Muscle layer of colon (tissue), 2 donors: ENCODE data around the gene DCUN1D1.

ENCODE experiments used
- H3K27ac ChIP-seq: one replicate; pipeline ENCODE4 v1.7.0; 2013; ENCODE audit warnings: low read depth, mild to moderate bottlenecking, low read length, moderate library complexity
- H3K27me3 ChIP-seq, 2 donors: one replicate each; pipeline ENCODE4 v1.7.0; 2013; ENCODE audit warnings: low read length in 2 of 2, mild to moderate bottlenecking in 2 of 2; ENCODE audit not compliant: insufficient read depth in 2 of 2, control insufficient read depth in 1 of 2
- H3K36me3 ChIP-seq: one replicate; pipeline ENCODE4 v1.7.0; 2013; ENCODE audit warnings: mild to moderate bottlenecking, low read length; ENCODE audit not compliant: insufficient read depth
- H3K4me1 ChIP-seq: one replicate; pipeline ENCODE4 v1.7.0; 2013; ENCODE audit warnings: mild to moderate bottlenecking, low read length; ENCODE audit not compliant: insufficient read depth
- H3K4me3 ChIP-seq, 2 donors: one replicate each; pipeline ENCODE4 v1.7.0; 2013; ENCODE audit warnings: low read length in 2 of 2, low read depth in 1 of 2, mild to moderate bottlenecking in 1 of 2, moderate library complexity in 1 of 2
- H3K9ac ChIP-seq: one replicate; pipeline ENCODE4 v1.7.0; 2013; ENCODE audit warnings: low read length
- H3K9me3 ChIP-seq: one replicate; pipeline ENCODE4 v1.7.0; 2013; ENCODE audit warnings: mild to moderate bottlenecking, low read length
- donor health status: abdominal sarcoma.
- donor health status: Adenocarcinoma of cecum.

DCUN1D1 gene

DNA sequence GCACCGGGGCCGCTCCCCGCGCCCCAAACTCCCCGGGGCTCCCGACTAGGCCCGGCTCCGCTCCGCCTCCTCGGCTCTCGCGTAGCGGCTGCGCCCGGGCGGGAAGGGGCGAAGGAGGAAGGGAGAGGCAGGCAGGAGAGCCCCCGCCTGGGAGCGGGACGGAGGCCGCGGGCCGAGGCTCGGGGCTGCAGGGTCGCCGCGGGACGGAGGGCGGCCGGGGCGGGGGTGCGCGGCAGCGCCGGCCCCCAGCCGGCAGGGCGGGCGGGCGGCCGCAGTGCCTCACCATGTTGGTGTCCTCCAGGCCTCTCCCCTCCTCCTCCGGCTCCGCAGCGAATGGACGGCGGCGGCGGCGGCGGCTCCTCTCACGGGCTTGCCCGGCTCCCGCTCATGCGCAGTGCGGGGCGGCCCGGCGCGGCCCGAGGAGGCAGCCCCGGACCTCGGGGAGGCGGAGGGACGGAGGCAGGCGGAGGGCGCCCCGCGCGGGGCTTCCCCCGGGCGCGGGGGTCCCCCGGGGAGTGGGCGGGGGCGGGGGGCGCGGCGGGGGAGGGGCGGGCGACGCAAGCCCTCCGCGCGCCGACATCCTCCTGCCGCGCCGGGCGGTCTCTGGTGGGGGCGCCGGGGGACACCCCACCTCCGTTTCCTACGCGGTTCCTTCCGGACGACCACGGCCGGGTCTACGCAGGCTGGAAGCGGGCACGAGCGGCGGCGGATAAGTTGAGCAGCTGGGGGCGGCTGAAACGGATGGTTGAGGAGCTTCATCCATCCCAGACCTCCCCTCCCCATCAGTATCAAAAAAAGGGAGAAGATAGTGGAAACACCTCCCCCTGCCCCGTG, at the start of gene DCUN1D1:
TSS of gene DCUN1D1 (minus strand) at position 335 of the 834 bp plus-strand sequence. CDS start at position 286, 49 bp downstream.
- Histone ChIP-seq H3K4me3 (peak within 1 kb of the TSS; percentile 37 to 77), H3K9me3 (no peaks in the 10 kb centered on the region), H3K4me1 (peaks cover 19% of the 10 kb centered on the region), H3K27ac (peak within 1 kb of the TSS; percentile 78), H3K27me3 (no peaks in the 10 kb centered on the region), H3K36me3 (no peaks in the 10 kb centered on the region), H3K9ac (peak within 1 kb of the TSS; percentile 84)

DNA sequence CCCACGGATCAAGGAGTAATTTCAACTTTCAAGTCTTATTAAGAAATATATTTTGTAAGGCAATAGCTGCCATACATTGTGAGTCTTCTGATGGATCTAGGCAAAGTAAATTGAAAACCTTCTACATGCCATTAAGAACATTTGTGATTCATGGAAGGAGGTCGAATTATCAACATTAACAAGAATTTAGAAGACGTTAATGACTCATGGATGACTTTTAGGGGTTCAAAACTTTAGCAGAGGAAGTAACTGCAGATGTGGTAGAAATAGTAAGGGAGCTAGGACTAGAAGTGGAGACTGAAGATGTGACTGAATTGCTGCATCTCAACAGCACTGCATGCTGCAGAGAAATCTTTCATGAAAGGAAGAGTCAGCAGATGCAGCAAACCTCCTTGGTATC, 48.1 kb upstream of the DCUN1D1 start:
- H3K36me3 ChIP-seq = peaks cover 15% of the 10 kb centered on the region
- H3K27me3 ChIP-seq = no peaks in the 10 kb centered on the region
- no peak overlapping the region for H3K27ac ChIP-seq
- no peak overlapping the region for H3K4me3 ChIP-seq
- H3K9ac ChIP-seq = no peak overlapping the region
- no peaks in the 10 kb centered on the region for H3K9me3 ChIP-seq
- H3K4me1 ChIP-seq = no peaks in the 10 kb centered on the region

DNA sequence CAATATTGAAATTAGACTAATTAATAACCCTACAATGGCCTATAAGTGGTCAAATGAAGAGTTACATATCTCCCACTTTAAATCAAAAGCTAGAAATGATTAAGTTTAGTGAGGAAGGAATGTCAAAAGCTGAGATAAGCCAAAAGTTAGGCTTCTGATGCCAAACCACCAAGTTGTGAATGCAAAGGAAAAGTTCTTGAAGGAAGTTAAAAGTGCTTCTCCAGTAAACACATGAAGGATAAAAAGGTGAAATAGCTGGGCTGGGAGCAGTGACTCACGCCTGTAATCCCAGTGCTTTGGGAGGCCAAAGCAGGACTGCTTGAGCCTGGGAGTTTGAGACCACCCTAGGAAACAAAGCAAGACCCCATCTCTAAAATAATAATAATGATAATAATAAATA, 46.9 kb upstream of the DCUN1D1 start:
- H3K4me1 ChIP-seq = no peaks in the 10 kb centered on the region
- no peaks in the 10 kb centered on the region for H3K27me3 ChIP-seq
- H3K36me3 ChIP-seq = peaks cover 16% of the 10 kb centered on the region

DNA sequence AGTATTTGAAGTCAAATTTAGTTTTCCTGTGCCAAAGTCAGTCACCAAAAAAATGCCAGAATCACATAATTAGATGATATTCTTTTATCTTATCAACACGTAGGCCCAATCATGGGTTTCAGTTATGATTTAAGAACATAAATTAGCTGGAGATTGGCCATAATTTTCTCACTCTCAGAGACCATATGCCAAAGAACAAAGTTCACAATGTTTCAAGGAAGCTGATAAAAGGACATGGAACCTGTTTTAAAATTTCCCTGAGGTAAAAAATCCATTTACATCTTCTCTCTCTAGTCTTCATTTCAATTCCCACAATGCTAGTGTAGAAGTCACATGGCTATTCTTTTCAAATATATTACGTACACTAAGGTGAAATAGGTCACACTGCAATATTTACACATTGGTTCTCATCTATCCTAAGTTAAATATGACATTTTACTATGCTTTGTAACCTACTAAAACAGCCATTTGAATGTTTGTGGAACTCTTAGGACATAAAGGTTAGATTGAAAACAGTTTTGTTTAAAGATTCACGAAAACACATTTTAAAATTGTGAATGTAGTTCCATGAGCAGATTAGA, 42.7 kb upstream of the DCUN1D1 start:
- no peaks in the 10 kb centered on the region for H3K27me3 ChIP-seq
- no peaks in the 10 kb centered on the region for H3K9me3 ChIP-seq
- no peak overlapping the region for H3K4me3 ChIP-seq
- no peaks in the 10 kb centered on the region for H3K4me1 ChIP-seq
- peaks cover 45% of the 10 kb centered on the region for H3K36me3 ChIP-seq
- no peak overlapping the region for H3K9ac ChIP-seq
- H3K27ac ChIP-seq = no peak overlapping the region

More for the DNA sequence above, 46.9 kb upstream of the DCUN1D1 start:
- Histone ChIP-seq H3K9ac (no peak overlapping the region), H3K9me3 (no peaks in the 10 kb centered on the region), H3K4me3 (no peak overlapping the region), H3K27ac (no peak overlapping the region)

DNA sequence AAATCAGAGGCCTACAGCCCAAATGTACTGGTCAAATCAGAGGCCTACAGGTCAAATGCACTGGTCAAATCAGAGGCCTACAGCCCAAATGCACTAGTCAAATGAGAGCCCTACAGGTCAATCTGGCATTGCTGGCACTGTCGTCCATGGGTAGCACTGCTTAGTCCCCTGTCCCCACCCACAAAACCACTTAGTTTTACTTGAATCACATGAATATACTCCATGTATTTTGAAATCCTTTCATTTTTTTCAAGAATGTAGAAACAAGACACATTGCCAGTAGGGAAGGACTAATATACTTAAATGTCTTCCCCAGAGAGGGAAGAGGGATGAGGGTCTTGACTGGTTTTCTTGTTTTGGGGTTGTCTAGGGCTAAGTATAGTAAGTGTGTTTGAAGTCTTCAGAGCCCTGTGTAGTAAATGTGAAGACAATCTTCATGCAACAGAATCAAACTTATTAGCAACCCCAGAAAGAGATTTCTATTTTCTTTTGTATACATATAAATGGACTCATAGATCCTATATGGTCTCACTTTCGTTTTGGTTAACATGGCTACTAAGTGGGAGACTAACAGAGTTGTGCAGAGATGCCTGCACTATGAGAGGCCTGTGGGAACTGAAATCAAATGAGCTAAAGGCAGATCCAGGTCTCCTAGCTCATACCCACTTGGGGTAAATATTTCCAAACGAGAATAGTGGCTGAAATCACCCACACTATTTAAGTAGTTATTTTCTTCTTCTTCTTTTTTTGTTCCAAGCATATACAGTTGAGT, 38.3 kb upstream of the DCUN1D1 start:
- peaks cover 32% of the 10 kb centered on the region for H3K36me3 ChIP-seq
- H3K4me1 ChIP-seq = no peaks in the 10 kb centered on the region
- H3K9ac ChIP-seq = no peak overlapping the region
- H3K9me3 ChIP-seq = no peaks in the 10 kb centered on the region
- no peak overlapping the region for H3K4me3 ChIP-seq
- no peaks in the 10 kb centered on the region for H3K27me3 ChIP-seq
- no peak overlapping the region for H3K27ac ChIP-seq

DNA sequence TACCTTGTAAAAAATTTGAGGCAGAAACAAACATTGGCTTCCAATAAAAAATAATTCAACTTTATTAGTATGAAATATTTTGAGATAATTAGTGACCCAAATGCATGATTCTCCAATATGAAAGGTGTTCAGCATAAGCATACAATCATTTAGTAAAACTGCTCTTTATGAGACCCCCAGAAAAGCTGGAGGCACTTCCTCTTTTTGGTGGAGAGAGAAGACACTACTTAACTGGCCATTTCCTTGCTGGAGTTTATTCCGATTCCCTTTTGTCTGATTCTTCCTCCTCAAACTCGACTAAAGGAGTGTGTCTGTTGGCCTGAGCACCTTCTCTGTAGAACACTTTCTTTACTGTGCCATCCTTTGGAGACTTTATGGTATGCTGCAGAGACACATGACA, 34.8 kb upstream of the DCUN1D1 start:
- Histone ChIP-seq H3K27ac (no peak overlapping the region), H3K4me3 (no peak overlapping the region), H3K9ac (no peak overlapping the region), H3K36me3 (peaks cover 13% of the 10 kb centered on the region), H3K4me1 (no peaks in the 10 kb centered on the region), H3K9me3 (no peaks in the 10 kb centered on the region), H3K27me3 (no peaks in the 10 kb centered on the region)

DNA sequence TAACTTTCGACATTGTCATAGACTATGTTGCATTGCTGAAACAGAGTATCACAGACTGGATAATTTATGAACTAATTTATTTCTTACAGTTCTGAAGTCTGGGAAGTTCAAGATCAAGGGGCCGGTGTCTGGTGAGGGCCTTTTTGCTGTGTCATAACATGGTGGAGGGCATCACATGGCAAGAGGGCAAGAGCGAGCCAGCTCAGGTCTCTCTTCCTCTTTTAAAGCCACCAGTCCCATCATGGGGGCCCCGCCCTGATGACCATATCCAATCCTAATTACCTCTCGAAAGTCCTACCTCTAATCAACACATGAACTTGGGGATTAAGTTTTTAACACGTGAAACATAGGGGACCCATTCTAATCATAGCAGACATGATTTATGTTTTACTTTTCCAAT, 33.5 kb upstream of the DCUN1D1 start:
- no peak overlapping the region for H3K27ac ChIP-seq
- H3K4me1 ChIP-seq = no peaks in the 10 kb centered on the region
- H3K4me3 ChIP-seq = no peak overlapping the region
- H3K36me3 ChIP-seq = peaks cover under 1% of the 10 kb centered on the region
- H3K9ac ChIP-seq = no peak overlapping the region
- H3K27me3 ChIP-seq = no peaks in the 10 kb centered on the region
- H3K9me3 ChIP-seq = no peaks in the 10 kb centered on the region

DNA sequence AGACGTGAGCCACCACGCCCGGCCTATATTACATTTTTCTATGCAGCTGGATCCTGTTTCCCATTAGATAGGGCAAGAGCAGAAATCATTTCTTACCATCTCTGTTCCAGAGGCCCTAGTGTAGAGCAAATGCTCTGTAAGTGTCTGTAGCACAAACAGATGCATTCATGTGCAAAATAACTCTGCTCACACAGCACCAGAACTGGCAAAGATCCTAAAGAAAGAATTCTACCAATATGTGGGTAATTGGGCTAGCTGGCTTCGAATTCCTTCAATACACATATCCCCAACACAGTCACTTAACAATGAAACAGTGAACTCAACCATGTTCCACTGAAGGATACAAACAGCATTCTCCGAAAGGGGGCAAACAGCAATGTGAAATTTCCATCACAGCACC, 32.7 kb upstream of the DCUN1D1 start:
- no peaks in the 10 kb centered on the region for H3K36me3 ChIP-seq
- no peak overlapping the region for H3K9ac ChIP-seq
- no peak overlapping the region for H3K27ac ChIP-seq
- H3K27me3 ChIP-seq = no peaks in the 10 kb centered on the region
- no peaks in the 10 kb centered on the region for H3K4me1 ChIP-seq
- H3K4me3 ChIP-seq = no peak overlapping the region
- no peaks in the 10 kb centered on the region for H3K9me3 ChIP-seq

DNA sequence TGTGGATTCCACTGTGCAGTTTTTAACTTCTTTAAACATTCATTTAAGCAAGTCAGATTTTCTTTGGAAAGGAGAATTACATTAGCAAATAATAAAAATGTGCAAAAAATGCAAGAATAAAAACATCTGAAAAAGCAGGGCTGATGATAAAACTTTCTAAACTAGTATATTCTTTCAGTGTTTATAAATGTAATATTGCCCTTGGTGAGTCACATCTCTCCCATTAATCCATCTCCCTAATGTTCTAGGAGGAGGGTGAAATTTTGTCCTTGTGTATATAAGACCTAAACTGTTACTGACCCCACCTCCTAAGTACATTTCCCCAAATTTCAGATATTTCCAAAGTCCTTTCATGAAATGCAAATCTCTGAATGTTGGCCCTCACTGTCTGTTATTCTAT, 28.5 kb upstream of the DCUN1D1 start:
- Histone ChIP-seq H3K9ac (no peak overlapping the region), H3K36me3 (no peaks in the 10 kb centered on the region), H3K9me3 (no peaks in the 10 kb centered on the region), H3K27ac (no peak overlapping the region), H3K4me1 (no peaks in the 10 kb centered on the region), H3K27me3 (no peaks in the 10 kb centered on the region), H3K4me3 (no peak overlapping the region)

DNA sequence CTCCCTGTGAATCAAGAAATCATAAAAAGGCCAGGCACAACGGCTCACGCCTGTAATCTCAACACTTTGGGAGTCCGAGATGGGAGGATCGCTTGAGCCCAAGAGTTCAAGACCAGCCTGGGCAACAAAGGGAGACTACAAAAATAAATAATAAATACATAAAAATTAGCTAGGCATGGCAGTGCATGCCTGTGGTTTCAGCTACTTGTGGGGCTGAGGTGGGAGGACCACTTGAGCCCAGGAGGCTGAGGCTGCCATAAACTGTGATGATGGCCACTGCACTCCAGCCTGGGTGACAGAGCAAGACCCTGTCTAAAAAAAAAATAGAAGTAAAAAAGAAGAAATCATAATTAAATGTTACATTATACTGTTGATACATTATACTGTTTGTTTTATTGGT, 28.0 kb upstream of the DCUN1D1 start:
- Histone ChIP-seq H3K27ac (no peak overlapping the region), H3K4me1 (no peaks in the 10 kb centered on the region), H3K9me3 (no peaks in the 10 kb centered on the region), H3K36me3 (no peaks in the 10 kb centered on the region), H3K4me3 (no peak overlapping the region), H3K27me3 (no peaks in the 10 kb centered on the region), H3K9ac (no peak overlapping the region)

DNA sequence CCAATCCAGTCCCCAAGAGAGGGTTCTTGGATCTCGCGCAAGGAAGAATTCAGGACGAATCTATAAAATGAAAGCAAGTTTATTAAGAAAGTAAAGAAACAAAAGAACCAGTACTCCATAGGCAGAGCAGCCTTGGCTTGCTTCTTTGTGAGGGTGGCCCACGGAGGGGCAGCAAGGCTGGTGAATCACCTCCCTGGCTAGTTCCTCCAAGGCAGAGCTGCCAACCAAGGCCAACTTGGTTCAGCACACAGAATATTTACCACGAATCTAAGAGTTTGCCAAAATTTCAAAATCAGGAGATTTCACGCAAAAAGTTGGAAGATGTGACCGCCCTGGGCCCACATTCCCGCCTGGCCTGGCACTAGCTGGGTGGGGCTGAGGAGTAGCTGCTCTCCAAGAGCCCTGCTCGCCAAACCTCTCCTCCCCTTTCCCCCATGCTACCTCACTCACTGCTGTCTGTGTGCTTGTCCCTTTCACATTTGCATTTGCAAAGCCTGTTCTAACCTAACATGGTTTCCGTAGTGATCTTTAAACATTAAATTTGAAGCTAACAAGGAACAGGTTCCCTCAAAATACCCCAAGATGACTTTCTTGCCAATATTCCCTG, 26.2 kb upstream of the DCUN1D1 start:
- no peak overlapping the region for H3K9ac ChIP-seq
- H3K9me3 ChIP-seq = no peaks in the 10 kb centered on the region
- H3K36me3 ChIP-seq = no peaks in the 10 kb centered on the region
- H3K4me1 ChIP-seq = no peaks in the 10 kb centered on the region
- H3K27ac ChIP-seq = no peak overlapping the region
- H3K27me3 ChIP-seq = no peaks in the 10 kb centered on the region
- H3K4me3 ChIP-seq = no peak overlapping the region
